Liver (tissue), 9 donors: ENCODE results near the gene TNS3. TPM values are rescaled to one million over a fixed set of nuclear protein-coding genes. Genes with fewer than 3 reads are reported as not detected.

Source experiments
- DNase-seq: peaks from one replicate; pipeline ENCODE4 v3.0.0-alpha.2; 2017; ENCODE audit warnings: low spot score
- H3K27ac ChIP-seq, 2 donors: one replicate each; pipeline ENCODE4 v1.7.0; 2013; ENCODE audit warnings: inconsistent platforms in 2 of 2, low read length in 2 of 2, control low read depth in 1 of 2, low read depth in 1 of 2, mild to moderate bottlenecking in 1 of 2
- H3K27me3 ChIP-seq, 4 donors: one replicate each; pipeline versions ENCODE4 v1.6.1 to v1.7.0; 2013; ENCODE audit warnings: low read length in 3 of 4, inconsistent platforms in 1 of 4, mild to moderate bottlenecking in 1 of 4, moderate library complexity in 1 of 4; ENCODE audit not compliant: control insufficient read depth in 4 of 4, insufficient read depth in 4 of 4
- H3K36me3 ChIP-seq, 4 donors: one replicate each; pipeline versions ENCODE4 v1.6.1 to v1.7.0; 2013; ENCODE audit warnings: low read length in 3 of 4, mild to moderate bottlenecking in 3 of 4, low read depth in 1 of 4, moderate library complexity in 1 of 4; ENCODE audit not compliant: control insufficient read depth in 4 of 4, insufficient read depth in 3 of 4
- H3K4me1 ChIP-seq, 4 donors: one replicate each; pipeline versions ENCODE4 v1.6.1 to v1.7.0; 2013; ENCODE audit warnings: low read length in 3 of 4, mild to moderate bottlenecking in 3 of 4, moderate library complexity in 1 of 4; ENCODE audit not compliant: control insufficient read depth in 4 of 4, insufficient read depth in 4 of 4
- H3K4me3 ChIP-seq, 3 donors: one replicate each; pipeline versions ENCODE4 v1.6.1 to v1.7.0; 2013; ENCODE audit warnings: low read length in 3 of 3, control low read depth in 1 of 3, low read depth in 1 of 3, mild to moderate bottlenecking in 1 of 3
- H3K9ac ChIP-seq, 2 donors: one replicate each; pipeline ENCODE4 v1.7.0; 2013; ENCODE audit warnings: low read length in 2 of 2, mild to moderate bottlenecking in 2 of 2, moderate library complexity in 2 of 2, control low read depth in 1 of 2, low read depth in 1 of 2
- H3K9me3 ChIP-seq, 4 donors: one replicate each; pipeline versions ENCODE4 v1.6.1 to v1.7.0; 2013; ENCODE audit warnings: low read length in 3 of 4; ENCODE audit not compliant: control insufficient read depth in 4 of 4
- EGR1 ChIP-seq, 2 donors: IDR thresholded peaks; 2 replicates each; pipeline ENCODE4 v1.6.1; 2016 to 2018; ENCODE audit warnings: antibody characterized with exemption in 2 of 2, low read depth in 2 of 2
- FOXA1 ChIP-seq: IDR thresholded peaks from 2 replicates; pipeline ENCODE4 v1.6.1; 2016; ENCODE audit warnings: antibody characterized with exemption
- GABPA ChIP-seq, 2 donors: IDR thresholded peaks in 1 of 2; conservative IDR thresholded peaks in 1 of 2; 2 replicates each; pipeline ENCODE4 v1.6.1; 2016; ENCODE audit warnings: antibody characterized with exemption in 2 of 2, mild to moderate bottlenecking in 1 of 2, moderate library complexity in 1 of 2
- HNF4A ChIP-seq, 2 donors: conservative IDR thresholded peaks; 2 replicates each; pipeline ENCODE4 v1.6.1; 2016; ENCODE audit warnings: antibody characterized with exemption in 2 of 2, mild to moderate bottlenecking in 2 of 2
- HNF4G ChIP-seq: IDR thresholded peaks from 2 replicates; pipeline ENCODE4 v1.6.1; 2016; ENCODE audit warnings: antibody characterized with exemption
- NR2F2 ChIP-seq: IDR thresholded peaks from 2 replicates; pipeline ENCODE4 v1.6.1; 2016; ENCODE audit warnings: antibody characterized with exemption
- RAD21 ChIP-seq, 2 donors: IDR thresholded peaks; 2 replicates each; pipeline ENCODE4 v1.6.1; 2016; ENCODE audit warnings: antibody characterized with exemption in 2 of 2, mild to moderate bottlenecking in 2 of 2
- RXRA ChIP-seq, 2 donors: IDR thresholded peaks; 2 replicates each; pipeline ENCODE4 v1.6.1; 2017 to 2018; ENCODE audit warnings: antibody characterized with exemption in 2 of 2, mild to moderate bottlenecking in 1 of 2
- SP1 ChIP-seq: IDR thresholded peaks from 2 replicates; pipeline ENCODE4 v1.6.1; 2018; ENCODE audit warnings: antibody characterized with exemption, mild to moderate bottlenecking
- TAF1 ChIP-seq: conservative IDR thresholded peaks from 2 replicates; pipeline ENCODE4 v1.6.1; 2016; ENCODE audit warnings: antibody characterized with exemption, mild to moderate bottlenecking
- YY1 ChIP-seq: IDR thresholded peaks from 2 replicates; pipeline ENCODE4 v1.6.1; 2016; ENCODE audit warnings: antibody characterized with exemption, mild to moderate bottlenecking
- WGBS: extraction: QIAGEN DNeasy Blood & Tissue Kit; methylation state at CpG from one replicate; pipeline ENCODE4 v1.1.7; 2013; 5-methylcytosine and 5-hydroxymethylcytosine counted together
- polyA plus RNA-seq, 2 donors: library from polyadenylated mRNA; stranded (reverse) in 1 of 2; unstranded in 1 of 2; fragments of 200-250 nt in 1 of 2; fragments of >200 nt in 1 of 2; fragmentation: Nextera tagmentation in 1 of 2; extraction: Ambion mirVana in 1 of 2; gene quantifications; one replicate each; pipeline versions ENCODE4 v1.2.1 to v1.2.3, GENCODE V29; 2013 to 2015
- total RNA-seq, 2 donors: library from RNA; depleted of rRNA; stranded (reverse); fragments of >200 nt; gene quantifications; one replicate each; pipeline ENCODE4 v1.2.3, GENCODE V29; 2014
- TF ChIP-seq, protein P1 (sequence below): IDR thresholded peaks from 2 replicates; pipeline ENCODE4 v1.6.1; 2016; ENCODE audit warnings: antibody characterized with exemption
- TF ChIP-seq, protein P2 (sequence below): IDR thresholded peaks from 2 replicates; pipeline ENCODE4 v1.6.1; 2016; ENCODE audit warnings: antibody characterized with exemption
- TF ChIP-seq, protein P3 (sequence below): IDR thresholded peaks from 2 replicates; pipeline ENCODE4 v1.6.1; 2016; ENCODE audit warnings: antibody characterized with exemption, mild to moderate bottlenecking
- TF ChIP-seq, protein P4 (sequence below): IDR thresholded peaks from 2 replicates; pipeline ENCODE4 v1.6.1; 2016; ENCODE audit warnings: antibody characterized with exemption
- TF ChIP-seq, protein P5 (sequence below): fragments of 150-350 bp; IDR thresholded peaks from 2 replicates; pipeline ENCODE4 v1.5.1; 2017; ENCODE audit warnings: improper control_type of control experiment, low read depth, low read length; ENCODE audit not compliant: missing input control
- donor health status: healthy.
- donor health status: healthy.
- donor health status: healthy.
- donor health status: healthy.
- donor health status: healthy.

TNS3 gene
- total and polyA plus RNA-seq, 4 donors, result 16.8 to 100 (median 29.5) TPM

- no peak overlapping the region for H3K4me3 ChIP-seq
- H3K27ac ChIP-seq, result no peak overlapping the region
- no peaks in the 10 kb centered on the region for H3K9me3 ChIP-seq
- no peak for DNase-seq
- no peaks in the 10 kb centered on the region for H3K36me3 ChIP-seq
- H3K9ac ChIP-seq, result no peak overlapping the region
- TF ChIP-seq FOXA1 (no peak), HNF4A (conservative IDR thresholded peaks at IDR 0.05) (no peak), RXRA (IDR thresholded peaks at IDR 0.05) (no peak), HNF4G (no peak), TAF1 (no peak), YY1 (no peak), RAD21 (IDR thresholded peaks at IDR 0.05) (no peak), GABPA (IDR thresholded peaks at IDR 0.05 in 1 of 2, conservative IDR thresholded peaks at IDR 0.05 in 1 of 2) (no peak), NR2F2 (no peak), EGR1 (IDR thresholded peaks at IDR 0.05; ENCODE audit: low read depth in 2 of 2) (no peak)
- TF ChIP-seq, protein P1, sequence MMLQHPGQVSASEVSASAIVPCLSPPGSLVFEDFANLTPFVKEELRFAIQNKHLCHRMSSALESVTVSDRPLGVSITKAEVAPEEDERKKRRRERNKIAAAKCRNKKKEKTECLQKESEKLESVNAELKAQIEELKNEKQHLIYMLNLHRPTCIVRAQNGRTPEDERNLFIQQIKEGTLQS, result no peak
- TF ChIP-seq, protein P2, sequence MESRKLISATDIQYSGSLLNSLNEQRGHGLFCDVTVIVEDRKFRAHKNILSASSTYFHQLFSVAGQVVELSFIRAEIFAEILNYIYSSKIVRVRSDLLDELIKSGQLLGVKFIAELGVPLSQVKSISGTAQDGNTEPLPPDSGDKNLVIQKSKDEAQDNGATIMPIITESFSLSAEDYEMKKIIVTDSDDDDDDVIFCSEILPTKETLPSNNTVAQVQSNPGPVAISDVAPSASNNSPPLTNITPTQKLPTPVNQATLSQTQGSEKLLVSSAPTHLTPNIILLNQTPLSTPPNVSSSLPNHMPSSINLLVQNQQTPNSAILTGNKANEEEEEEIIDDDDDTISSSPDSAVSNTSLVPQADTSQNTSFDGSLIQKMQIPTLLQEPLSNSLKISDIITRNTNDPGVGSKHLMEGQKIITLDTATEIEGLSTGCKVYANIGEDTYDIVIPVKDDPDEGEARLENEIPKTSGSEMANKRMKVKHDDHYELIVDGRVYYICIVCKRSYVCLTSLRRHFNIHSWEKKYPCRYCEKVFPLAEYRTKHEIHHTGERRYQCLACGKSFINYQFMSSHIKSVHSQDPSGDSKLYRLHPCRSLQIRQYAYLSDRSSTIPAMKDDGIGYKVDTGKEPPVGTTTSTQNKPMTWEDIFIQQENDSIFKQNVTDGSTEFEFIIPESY, result no peak
- TF ChIP-seq, protein P3, sequence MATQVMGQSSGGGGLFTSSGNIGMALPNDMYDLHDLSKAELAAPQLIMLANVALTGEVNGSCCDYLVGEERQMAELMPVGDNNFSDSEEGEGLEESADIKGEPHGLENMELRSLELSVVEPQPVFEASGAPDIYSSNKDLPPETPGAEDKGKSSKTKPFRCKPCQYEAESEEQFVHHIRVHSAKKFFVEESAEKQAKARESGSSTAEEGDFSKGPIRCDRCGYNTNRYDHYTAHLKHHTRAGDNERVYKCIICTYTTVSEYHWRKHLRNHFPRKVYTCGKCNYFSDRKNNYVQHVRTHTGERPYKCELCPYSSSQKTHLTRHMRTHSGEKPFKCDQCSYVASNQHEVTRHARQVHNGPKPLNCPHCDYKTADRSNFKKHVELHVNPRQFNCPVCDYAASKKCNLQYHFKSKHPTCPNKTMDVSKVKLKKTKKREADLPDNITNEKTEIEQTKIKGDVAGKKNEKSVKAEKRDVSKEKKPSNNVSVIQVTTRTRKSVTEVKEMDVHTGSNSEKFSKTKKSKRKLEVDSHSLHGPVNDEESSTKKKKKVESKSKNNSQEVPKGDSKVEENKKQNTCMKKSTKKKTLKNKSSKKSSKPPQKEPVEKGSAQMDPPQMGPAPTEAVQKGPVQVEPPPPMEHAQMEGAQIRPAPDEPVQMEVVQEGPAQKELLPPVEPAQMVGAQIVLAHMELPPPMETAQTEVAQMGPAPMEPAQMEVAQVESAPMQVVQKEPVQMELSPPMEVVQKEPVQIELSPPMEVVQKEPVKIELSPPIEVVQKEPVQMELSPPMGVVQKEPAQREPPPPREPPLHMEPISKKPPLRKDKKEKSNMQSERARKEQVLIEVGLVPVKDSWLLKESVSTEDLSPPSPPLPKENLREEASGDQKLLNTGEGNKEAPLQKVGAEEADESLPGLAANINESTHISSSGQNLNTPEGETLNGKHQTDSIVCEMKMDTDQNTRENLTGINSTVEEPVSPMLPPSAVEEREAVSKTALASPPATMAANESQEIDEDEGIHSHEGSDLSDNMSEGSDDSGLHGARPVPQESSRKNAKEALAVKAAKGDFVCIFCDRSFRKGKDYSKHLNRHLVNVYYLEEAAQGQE, result no peak
- TF ChIP-seq, protein P4, sequence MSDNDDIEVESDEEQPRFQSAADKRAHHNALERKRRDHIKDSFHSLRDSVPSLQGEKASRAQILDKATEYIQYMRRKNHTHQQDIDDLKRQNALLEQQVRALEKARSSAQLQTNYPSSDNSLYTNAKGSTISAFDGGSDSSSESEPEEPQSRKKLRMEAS, result no peak
- no peaks in the 10 kb centered on the region for H3K27me3 ChIP-seq
- WGBS, result 69% methylated on average over 7 of the region's 7 CpGs
- peaks cover 0 to 12% (median 9%) of the 10 kb centered on the region in 4 donors for H3K4me1 ChIP-seq
These were observed 326.9 kb downstream of the TNS3 start for GRCh38 chr7:47255007-47255406.

GRCh38 chr7:47254081-47254977, 327.6 kb downstream of the TNS3 start:
- Histone ChIP-seq H3K4me1 (peaks cover 0 to 12% (median 9%) of the 10 kb centered on the region in 4 donors), H3K27ac (peak overlapping the region; percentile 55 to 78), H3K9me3 (no peaks in the 10 kb centered on the region), H3K36me3 (no peaks in the 10 kb centered on the region), H3K9ac (peak overlapping the region; percentile 30 to 36), H3K4me3 (peak overlapping the region; percentile 26 to 55 (median 52)), H3K27me3 (no peaks in the 10 kb centered on the region)
- 2% methylated on average over 64 of the region's 64 CpGs for WGBS
- peak; percentile 81 for DNase-seq
- TF ChIP-seq RAD21 (IDR thresholded peaks at IDR 0.05) (peak; percentile 41 to 70), SP1 (peak; percentile 6), TAF1 (no peak), HNF4A (conservative IDR thresholded peaks at IDR 0.05) (no peak)
- TF ChIP-seq, protein P5, sequence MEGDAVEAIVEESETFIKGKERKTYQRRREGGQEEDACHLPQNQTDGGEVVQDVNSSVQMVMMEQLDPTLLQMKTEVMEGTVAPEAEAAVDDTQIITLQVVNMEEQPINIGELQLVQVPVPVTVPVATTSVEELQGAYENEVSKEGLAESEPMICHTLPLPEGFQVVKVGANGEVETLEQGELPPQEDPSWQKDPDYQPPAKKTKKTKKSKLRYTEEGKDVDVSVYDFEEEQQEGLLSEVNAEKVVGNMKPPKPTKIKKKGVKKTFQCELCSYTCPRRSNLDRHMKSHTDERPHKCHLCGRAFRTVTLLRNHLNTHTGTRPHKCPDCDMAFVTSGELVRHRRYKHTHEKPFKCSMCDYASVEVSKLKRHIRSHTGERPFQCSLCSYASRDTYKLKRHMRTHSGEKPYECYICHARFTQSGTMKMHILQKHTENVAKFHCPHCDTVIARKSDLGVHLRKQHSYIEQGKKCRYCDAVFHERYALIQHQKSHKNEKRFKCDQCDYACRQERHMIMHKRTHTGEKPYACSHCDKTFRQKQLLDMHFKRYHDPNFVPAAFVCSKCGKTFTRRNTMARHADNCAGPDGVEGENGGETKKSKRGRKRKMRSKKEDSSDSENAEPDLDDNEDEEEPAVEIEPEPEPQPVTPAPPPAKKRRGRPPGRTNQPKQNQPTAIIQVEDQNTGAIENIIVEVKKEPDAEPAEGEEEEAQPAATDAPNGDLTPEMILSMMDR, result peak; percentile 82
- TF ChIP-seq, protein P3, result no peak
